Measurements from ENCODE around the gene IRF2BP2.

IRF2BP2 gene

DNA sequence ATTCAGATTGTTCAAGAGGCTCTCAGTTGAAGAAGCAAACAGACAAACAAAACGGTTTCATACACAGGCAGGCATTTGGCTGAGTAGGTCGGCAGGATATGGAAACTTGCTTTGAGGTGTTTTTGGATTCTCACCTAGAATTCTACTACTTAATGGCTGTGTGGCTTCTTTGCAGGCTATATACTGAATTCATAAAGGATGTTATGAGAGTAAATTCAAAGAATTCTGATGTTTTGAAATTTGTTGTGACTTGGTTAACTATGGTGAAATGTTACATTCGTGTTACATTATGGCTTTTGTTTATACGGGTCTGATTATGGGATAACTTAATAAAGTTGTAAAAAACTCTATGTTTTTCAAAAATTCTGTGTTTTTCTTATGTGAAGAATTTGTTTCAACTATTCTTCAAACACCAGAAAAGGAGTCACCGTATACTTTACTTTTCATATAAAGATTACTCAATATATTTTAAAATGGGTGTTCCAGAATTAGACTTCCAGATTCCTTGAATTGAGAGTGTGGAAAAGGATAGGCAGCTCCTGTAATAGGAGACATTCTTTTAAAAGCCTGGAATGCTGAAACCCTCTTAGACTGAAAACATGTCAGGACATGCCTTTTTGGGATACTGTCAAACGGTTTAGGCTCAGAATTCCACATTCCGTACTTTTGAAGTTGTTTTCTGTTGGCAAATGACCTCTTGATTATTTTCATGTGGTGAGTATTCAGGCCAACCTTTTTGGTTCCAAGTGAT, 8.2 kb upstream of the IRF2BP2 start:
- no peak overlapping the region for H3K27ac ChIP-seq
- TF ChIP-seq, protein P1, sequence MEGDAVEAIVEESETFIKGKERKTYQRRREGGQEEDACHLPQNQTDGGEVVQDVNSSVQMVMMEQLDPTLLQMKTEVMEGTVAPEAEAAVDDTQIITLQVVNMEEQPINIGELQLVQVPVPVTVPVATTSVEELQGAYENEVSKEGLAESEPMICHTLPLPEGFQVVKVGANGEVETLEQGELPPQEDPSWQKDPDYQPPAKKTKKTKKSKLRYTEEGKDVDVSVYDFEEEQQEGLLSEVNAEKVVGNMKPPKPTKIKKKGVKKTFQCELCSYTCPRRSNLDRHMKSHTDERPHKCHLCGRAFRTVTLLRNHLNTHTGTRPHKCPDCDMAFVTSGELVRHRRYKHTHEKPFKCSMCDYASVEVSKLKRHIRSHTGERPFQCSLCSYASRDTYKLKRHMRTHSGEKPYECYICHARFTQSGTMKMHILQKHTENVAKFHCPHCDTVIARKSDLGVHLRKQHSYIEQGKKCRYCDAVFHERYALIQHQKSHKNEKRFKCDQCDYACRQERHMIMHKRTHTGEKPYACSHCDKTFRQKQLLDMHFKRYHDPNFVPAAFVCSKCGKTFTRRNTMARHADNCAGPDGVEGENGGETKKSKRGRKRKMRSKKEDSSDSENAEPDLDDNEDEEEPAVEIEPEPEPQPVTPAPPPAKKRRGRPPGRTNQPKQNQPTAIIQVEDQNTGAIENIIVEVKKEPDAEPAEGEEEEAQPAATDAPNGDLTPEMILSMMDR (IDR thresholded peaks at IDR 0.05): no peak
- no peak for TF ChIP-seq ZFX (IDR thresholded peaks at IDR 0.05; ENCODE audit: borderline replicate concordance)

DNA sequence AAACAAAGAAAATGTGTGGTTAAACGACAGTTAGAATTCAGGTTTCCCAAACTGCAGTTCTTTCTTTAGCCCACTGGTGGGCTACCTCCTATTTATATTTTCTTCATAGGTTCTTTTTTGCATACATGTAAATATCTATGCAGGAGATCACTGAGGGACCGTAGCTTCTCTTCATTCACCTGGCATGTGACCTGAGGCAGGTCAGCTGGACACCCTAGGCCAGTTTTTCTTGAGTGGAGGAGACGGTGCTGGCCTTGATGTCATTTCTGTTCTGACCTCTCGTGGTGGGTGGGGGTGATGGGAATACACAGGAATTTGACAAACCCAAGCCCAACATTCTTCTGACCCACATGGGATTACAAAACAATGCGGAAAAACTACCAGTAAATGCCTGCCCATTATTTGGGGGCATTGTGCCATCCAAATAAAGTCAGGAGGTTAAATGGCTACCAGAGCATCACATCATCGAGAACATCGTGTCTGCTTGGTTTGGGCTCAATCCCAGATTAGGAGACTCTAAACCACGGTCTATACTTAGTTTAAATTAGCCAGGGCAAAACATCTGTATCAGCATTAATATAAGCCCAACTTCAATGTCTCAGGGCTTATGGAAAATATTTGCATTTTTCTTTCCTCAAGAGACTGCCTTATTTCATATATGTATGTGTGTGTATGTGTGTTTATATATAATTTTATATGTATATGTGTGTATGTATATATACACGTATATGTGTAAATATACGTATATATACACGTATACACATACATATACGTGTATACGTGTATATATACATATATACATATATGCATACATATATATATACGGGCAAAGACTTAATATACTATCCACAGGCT, 7.4 kb upstream of the IRF2BP2 start:
- TF ChIP-seq ZFX (IDR thresholded peaks at IDR 0.05; ENCODE audit: borderline replicate concordance): no peak
- TF ChIP-seq, protein P1 (IDR thresholded peaks at IDR 0.05): no peak; the same call in 1 of the 2 replicates
- peak overlapping the region; percentile 51 for H3K27ac ChIP-seq

DNA sequence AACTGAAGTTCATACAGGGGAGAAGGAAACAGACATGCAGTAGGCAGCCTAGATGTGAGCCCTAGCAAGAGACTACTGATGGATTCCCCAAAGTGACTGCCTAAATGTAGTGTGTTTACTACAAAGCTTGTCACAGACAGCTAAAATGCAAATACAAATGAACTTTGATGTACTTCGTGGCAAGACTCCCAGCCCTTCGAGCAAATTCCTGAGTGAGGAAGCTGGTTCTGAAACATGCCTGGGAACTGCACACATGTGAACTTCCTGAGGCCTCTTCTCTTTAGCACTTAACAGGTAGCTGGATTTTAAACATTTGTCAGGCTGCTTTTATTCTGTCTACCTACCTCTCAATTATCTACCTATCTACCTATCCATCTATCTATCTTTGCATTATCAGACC, 6.7 kb upstream of the IRF2BP2 start:
- TF ChIP-seq, protein P1 (IDR thresholded peaks at IDR 0.05): no peak
- no peak for TF ChIP-seq ZFX (IDR thresholded peaks at IDR 0.05; ENCODE audit: borderline replicate concordance)
- peak overlapping the region; percentile 51 for H3K27ac ChIP-seq

DNA sequence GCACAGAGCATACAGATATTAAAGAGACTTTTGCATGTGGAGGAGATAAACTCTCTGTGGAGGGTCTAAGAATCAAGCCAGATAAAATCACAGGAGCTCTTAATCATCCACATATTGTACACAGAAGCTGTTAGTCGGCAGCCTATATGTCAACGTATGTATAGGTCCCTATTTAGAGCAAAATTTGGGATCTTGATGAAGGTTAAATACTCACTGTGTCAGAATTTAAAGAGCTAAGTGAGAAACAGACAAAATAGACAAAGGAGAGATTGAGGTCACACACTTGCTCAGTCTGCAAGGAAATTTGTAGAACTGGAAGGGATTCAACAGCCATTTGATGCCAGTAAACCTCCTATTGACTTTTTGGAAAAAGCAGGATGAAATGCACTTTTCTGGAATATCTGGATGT, 4.1 kb upstream of the IRF2BP2 start:
- peak overlapping the region; percentile 100 for H3K27ac ChIP-seq
- no peak for TF ChIP-seq ZFX (IDR thresholded peaks at IDR 0.05; ENCODE audit: borderline replicate concordance)
- TF ChIP-seq, protein P1 (IDR thresholded peaks at IDR 0.05): no peak

DNA sequence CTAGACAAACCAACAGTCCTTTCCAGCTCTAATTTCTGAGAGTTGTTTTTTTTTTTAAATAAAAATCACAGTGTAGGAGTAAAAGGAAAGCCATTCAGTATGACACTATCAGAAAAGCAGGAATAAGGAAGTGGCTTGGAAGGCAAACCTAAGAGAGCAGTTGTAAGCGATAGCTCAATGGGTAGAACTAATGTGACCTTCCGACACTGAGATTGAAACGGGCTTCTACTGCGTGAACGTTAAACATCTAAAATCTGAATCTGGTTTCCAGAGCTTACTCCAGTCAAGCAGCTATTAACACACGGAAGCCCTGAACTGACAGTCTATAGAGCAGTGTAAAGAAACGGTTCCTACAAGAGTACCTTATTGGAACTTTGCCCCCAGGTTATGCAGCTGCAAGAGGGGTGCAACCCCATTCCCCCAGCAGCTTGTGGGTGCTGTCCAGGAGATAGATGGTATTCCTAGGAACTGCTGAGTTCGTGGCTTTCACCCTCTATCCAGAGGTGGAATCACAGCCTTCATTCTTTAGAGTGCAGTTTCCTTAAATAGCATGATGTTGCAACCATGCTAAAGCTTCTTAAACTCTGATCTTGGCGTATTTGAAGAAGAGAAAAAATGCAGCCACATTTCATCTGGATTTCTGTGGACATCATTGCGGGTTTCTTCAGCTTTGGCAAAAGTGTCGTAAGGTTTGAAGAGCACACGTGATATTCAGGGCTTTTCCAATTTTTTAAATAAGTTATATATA, 3.3 kb upstream of the IRF2BP2 start:
- TF ChIP-seq, protein P1 (IDR thresholded peaks at IDR 0.05): no peak
- no peak for TF ChIP-seq ZFX (IDR thresholded peaks at IDR 0.05; ENCODE audit: borderline replicate concordance)
- H3K27ac ChIP-seq: peak overlapping the region; percentile 100

DNA sequence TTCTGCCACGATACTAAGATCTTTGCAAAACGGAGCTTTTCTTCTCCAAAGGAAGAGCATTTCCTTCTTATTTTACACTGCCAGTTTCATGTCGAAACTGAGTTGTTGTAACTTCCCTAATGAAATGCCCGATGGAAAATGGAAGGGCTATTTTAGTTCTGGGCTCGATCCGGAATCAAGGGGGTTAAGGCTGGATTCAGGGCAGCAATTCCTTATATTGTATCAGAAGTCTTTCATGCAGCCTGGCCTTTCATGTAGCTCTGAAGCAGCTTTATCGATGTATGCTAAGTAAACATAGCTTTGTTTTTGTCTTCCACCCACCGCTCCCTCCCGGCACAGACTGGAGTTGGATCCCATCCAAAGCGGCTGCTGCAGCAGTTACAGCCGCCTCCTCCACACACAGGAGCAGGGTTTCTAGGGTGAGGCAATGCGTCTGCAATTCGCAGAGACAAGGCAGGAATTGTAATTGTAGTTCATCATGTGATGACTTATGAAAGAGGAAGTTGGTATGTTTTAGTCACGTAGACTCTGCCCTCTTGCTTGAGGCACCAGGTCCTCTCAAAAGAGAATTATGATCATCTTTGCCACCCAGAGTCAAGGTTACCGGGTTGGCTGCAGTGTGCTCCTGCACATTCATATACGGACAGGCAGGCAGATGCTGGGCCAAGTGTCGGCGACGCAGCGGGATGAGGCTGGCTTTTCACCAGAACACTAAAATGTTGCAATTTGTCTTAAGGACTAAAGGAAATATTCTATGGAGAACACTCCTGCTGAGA, 2.6 kb upstream of the IRF2BP2 start:
- no peak for TF ChIP-seq ZFX (IDR thresholded peaks at IDR 0.05; ENCODE audit: borderline replicate concordance)
- TF ChIP-seq, protein P1 (IDR thresholded peaks at IDR 0.05): 0 out of 2 replicates have a peak, but pooled peaks have one; percentile 4
- peak overlapping the region; percentile 100 for H3K27ac ChIP-seq
